ENCODE data around the gene MAD2L1BP. TPM values are rescaled to one million over a fixed set of nuclear protein-coding genes. Genes with fewer than 3 reads are reported as not detected.

The MAD2L1BP gene
- total and polyA plus RNA-seq, 2 of the 13 experiments (the other 11 are each of a cell fraction or from before 2014, with no cell fraction given): 54.2 to 55.5 TPM

- no peak for TF ChIP-seq NKX3-1 (CRISPR knock-in tag; IDR thresholded peaks at IDR 0.05)
- no peak for TF ChIP-seq SP2 (CRISPR knock-in tag; IDR thresholded peaks at IDR 0.05)
- TF ChIP-seq ZNF589 (CRISPR knock-in tag; conservative IDR thresholded peaks at IDR 0.05): no peak
- no peak for TF ChIP-seq SIN3B (IDR thresholded peaks at IDR 0.05; ENCODE audit: low read length)
- peak; percentile 88; the same call in 1 of the 2 replicates for TF ChIP-seq ZNF280D (CRISPR knock-in tag; IDR thresholded peaks at IDR 0.05)
- TF ChIP-seq SYNCRIP (IDR thresholded peaks at IDR 0.05; ENCODE audit: insufficient read depth, low read depth, low read length): no peak
- TF ChIP-seq THAP8 (CRISPR knock-in tag; IDR thresholded peaks at IDR 0.05; ENCODE audit: borderline replicate concordance): no peak
- no peak for TF ChIP-seq SAFB2 (CRISPR knock-in tag; IDR thresholded peaks at IDR 0.05; ENCODE audit: borderline replicate concordance, low read depth)
- TF ChIP-seq ZNF276 (CRISPR knock-in tag; IDR thresholded peaks at IDR 0.05; ENCODE audit: low read depth): peak; percentile 69; the same call in 1 of the 2 replicates
- peak; percentile 62; the same call in 1 of the 2 replicates for TF ChIP-seq THRA (CRISPR knock-in tag; IDR thresholded peaks at IDR 0.05; ENCODE audit: borderline replicate concordance)
- no peak for TF ChIP-seq TEF (CRISPR knock-in tag; IDR thresholded peaks at IDR 0.05)
- TF ChIP-seq MAFF (IDR thresholded peaks at IDR 0.05; ENCODE audit: low read depth, low read length): no peak
- peak; percentile 50 for TF ChIP-seq SKI (IDR thresholded peaks at IDR 0.05; ENCODE audit: partially characterized antibody)
- no peak for TF ChIP-seq MYNN (CRISPR knock-in tag; IDR thresholded peaks at IDR 0.05; ENCODE audit: low read depth)
- peak in 1 of 2 experiments; percentile 15; a peak in 1 of 4 replicates for TF ChIP-seq HMGXB4 (CRISPR knock-in tag; IDR thresholded peaks at IDR 0.05; ENCODE audit: borderline replicate concordance in 1 of 2, low read depth in 1 of 2)
Measured at GRCh38 chr6:43671801-43672690, 36.4 kb downstream of the MAD2L1BP start (continued).
